GM19467 (cell line): ENCODE data around the gene SFSWAP.
"Not testable (repeated sequence)": the region's sequence is repeated elsewhere in the genome, so short reads cannot be mapped to it uniquely, and the experiment has no call there.

ENCODE experiments used
- ATAC-seq: cut with Tn5 transposase; IDR thresholded peaks from one replicate; pipeline ENCODE4 v1.9.1; 2021; ENCODE audit warnings: mild to moderate bottlenecking, moderate library complexity; ENCODE audit not compliant: unreplicated experiment

The SFSWAP gene

GRCh38 chr12:131701705-131702572 is 9.0 kb upstream of the SFSWAP start:
- no peak for ATAC-seq

GRCh38 chr12:131702573-131702877 is 8.4 kb upstream of the SFSWAP start:
- no peak for ATAC-seq

- ATAC-seq = no peak
These were observed 7.7 kb upstream of the SFSWAP start for GRCh38 chr12:131703161-131703560.

GRCh38 chr12:131704509-131704908 is 6.4 kb upstream of the SFSWAP start:
- no peak for ATAC-seq

GRCh38 chr12:131706709-131707108 is 4.2 kb upstream of the SFSWAP start:
- not testable (repeated sequence) for ATAC-seq

- ATAC-seq = no peak
These were observed 1.7 kb upstream of the SFSWAP start for GRCh38 chr12:131709226-131709625.

GRCh38 chr12:131711551-131712205 is 788 bp downstream of the SFSWAP start:
- no peak for ATAC-seq

- ATAC-seq = no peak
These were observed 2.5 kb downstream of the SFSWAP start for GRCh38 chr12:131713349-131713748.

GRCh38 chr12:131714759-131715158 is 3.9 kb downstream of the SFSWAP start:
- no peak for ATAC-seq

GRCh38 chr12:131716282-131716681 is 5.4 kb downstream of the SFSWAP start:
- ATAC-seq = no peak

GRCh38 chr12:131720241-131720640 is 9.4 kb downstream of the SFSWAP start:
- no peak for ATAC-seq

GRCh38 chr12:131720921-131721320 is 10.0 kb downstream of the SFSWAP start:
- no peak for ATAC-seq

- ATAC-seq = no peak
These were observed 10.7 kb downstream of the SFSWAP start for GRCh38 chr12:131721548-131721947.

- ATAC-seq = no peak
These were observed 12.6 kb downstream of the SFSWAP start for GRCh38 chr12:131723532-131723931.

- no peak for ATAC-seq
These were observed 13.6 kb downstream of the SFSWAP start for GRCh38 chr12:131724534-131724933.

GRCh38 chr12:131725503-131725902 is 14.6 kb downstream of the SFSWAP start:
- no peak for ATAC-seq

GRCh38 chr12:131728720-131729119 is 17.8 kb downstream of the SFSWAP start:
- no peak for ATAC-seq

- no peak for ATAC-seq
These were observed 18.5 kb downstream of the SFSWAP start for GRCh38 chr12:131729254-131729955.

- no peak for ATAC-seq
These were observed 22.2 kb downstream of the SFSWAP start for GRCh38 chr12:131732996-131733615.

- ATAC-seq = no peak
These were observed 23.0 kb downstream of the SFSWAP start for GRCh38 chr12:131733874-131734273.
